ENCODE data around the gene DVL1. TPM values are rescaled to one million over a fixed set of nuclear protein-coding genes. Genes with fewer than 3 reads are reported as not detected.

DVL1 gene
- total and polyA plus RNA-seq, 10 of the 15 experiments (the other 5 are each of a cell fraction or from before 2014, with no cell fraction given) = 0.10 to 31.1 (median 4.6) TPM

- in situ Hi-C loops (cut with MboI) = no loop called here
- H3K4me1 ChIP-seq (ENCODE audit: control insufficient read depth, insufficient read depth, low read length) = peaks cover 9% of the 10 kb centered on the region
- no peak overlapping the region for H3K4me2 ChIP-seq (ENCODE audit: control insufficient read depth, insufficient read depth)
- H2AFZ ChIP-seq (ENCODE audit: control insufficient read depth, low read depth, low read length) = no peak overlapping the region
- intact Hi-C loops (cut with micrococcal nuclease; ENCODE audit: unreplicated experiment) = no loop called here
- H3K9me3 ChIP-seq (replicated peaks; ENCODE audit: control insufficient read depth, insufficient read depth, low read length) = no peaks in the 10 kb centered on the region
- H3K4me3 ChIP-seq = no peak overlapping the region
- peaks cover 27% of the 10 kb centered on the region for H3K79me2 ChIP-seq (ENCODE audit: control insufficient read depth, insufficient read depth, low read length)
- H3K36me3 ChIP-seq (ENCODE audit: control insufficient read depth in 2 of 2, insufficient read depth in 2 of 2, low read length in 1 of 2) = peaks cover 36 to 44% of the 10 kb centered on the region in 2 experiments
- H3K27me3 ChIP-seq (replicated peaks in 1 of 2; ENCODE audit: control insufficient read depth in 2 of 2, insufficient read depth in 2 of 2, low read length in 1 of 2) = no peaks in the 10 kb centered on the region
- H4K20me1 ChIP-seq (ENCODE audit: control insufficient read depth, insufficient read depth) = no peaks in the 10 kb centered on the region
- TF ChIP-seq RCOR1 (conservative IDR thresholded peaks at IDR 0.05; ENCODE audit: low read depth, low read length) = no peak
- no peak for TF ChIP-seq KAT2A (conservative IDR thresholded peaks at IDR 0.05; ENCODE audit: control insufficient read depth, low read depth, low read length)
- TF ChIP-seq ZNF217 (IDR thresholded peaks at IDR 0.05) = no peak
- no peak for TF ChIP-seq PKNOX1 (IDR thresholded peaks at IDR 0.05)
- no peak for TF ChIP-seq MEF2A (IDR thresholded peaks at IDR 0.05; ENCODE audit: insufficient read depth, low read depth, low read length)
- TF ChIP-seq SUPT20H (IDR thresholded peaks at IDR 0.05; ENCODE audit: borderline replicate concordance, control insufficient read depth, low read depth, low read length) = no peak
- no peak for TF ChIP-seq ATF3 (IDR thresholded peaks at IDR 0.05; ENCODE audit: borderline replicate concordance, extremely low read depth, low read depth, low read length)
- TF ChIP-seq EED (IDR thresholded peaks at IDR 0.05; ENCODE audit: low read depth) = no peak
- TF ChIP-seq ZBTB11 (CRISPR knock-in tag; IDR thresholded peaks at IDR 0.05) = no peak
- no peak for TF ChIP-seq IRF5 (IDR thresholded peaks at IDR 0.05; ENCODE audit: borderline replicate concordance)
- TF ChIP-seq STAT1 (conservative IDR thresholded peaks at IDR 0.05) = no peak
- TF ChIP-seq USF2 (IDR thresholded peaks at IDR 0.05; ENCODE audit: borderline replicate concordance, low read depth, low read length) = no peak
- FAIRE-seq (no peak), ATAC-seq (no peak), DNase-seq (ENCODE audit: low read depth, low spot score) (no peak)
- 97% methylated on average over 7 of the region's 7 CpGs for WGBS (ENCODE audit: insufficient coverage, insufficient replicate concordance, low lambda C conversion rate, missing lambda C conversion rate)
- ChIA-PET RAD21 (ENCODE audit: unreplicated experiment) (interaction anchor here (0.9 kb wide), 1 partner anchor 285 kb away, joined by 3 read pairs; no protein-coding TSS in a partner anchor), CTCF (interaction anchor here (0.8 kb wide), 1 partner anchor 22 kb away, joined by 3 read pairs; no protein-coding TSS in a partner anchor), SMC1A (ENCODE audit: uncharacterized antibody, unreplicated experiment) (no interaction called here), POLR2A (interaction anchor here (0.5 to 1.0 kb wide), 3 partner anchors 19 to 516 kb away, joined by 3 to 4 read pairs (median 4); partner anchors contain the start of gene AURKAIP1)
- BruUV-seq (replicated peaks) = no TSS peak
- H3K9ac ChIP-seq (ENCODE audit: control insufficient read depth, insufficient read depth, low read length) = no peak overlapping the region
- H3K27ac ChIP-seq (ENCODE audit: control insufficient read depth, insufficient read depth) = no peak overlapping the region
Measured at GRCh38 chr1:1394116-1394515, 44.9 kb upstream of the DVL1 start.
